ENCODE data around the gene ABHD16B.
"Not testable (repeated sequence)": the region's sequence is repeated elsewhere in the genome, so short reads cannot be mapped to it uniquely, and the experiment has no call there.

The ABHD16B gene

GRCh38 chr20:63878899-63879663 is 17.8 kb downstream of the ABHD16B start:
- DNase-seq (ENCODE audit: low read depth in 3 of 3) = no peak

GRCh38 chr20:63880901-63881300 is 19.6 kb downstream of the ABHD16B start:
- not testable (repeated sequence) for DNase-seq (ENCODE audit: low read depth in 3 of 3)

GRCh38 chr20:63881451-63882226 is 20.3 kb downstream of the ABHD16B start:
- no peak for DNase-seq (ENCODE audit: low read depth in 3 of 3)

- no peak for DNase-seq (ENCODE audit: low read depth in 3 of 3)
Observed at GRCh38 chr20:63882257-63883200, 21.2 kb downstream of the ABHD16B start.

- no peak for DNase-seq (ENCODE audit: low read depth in 3 of 3)
Observed at GRCh38 chr20:63883201-63883593, 21.9 kb downstream of the ABHD16B start.

GRCh38 chr20:63884506-63885263 is 23.4 kb downstream of the ABHD16B start:
- no peak for DNase-seq (ENCODE audit: low read depth in 3 of 3)

- no peak for DNase-seq (ENCODE audit: low read depth in 3 of 3)
Observed at GRCh38 chr20:63885264-63886053, 24.2 kb downstream of the ABHD16B start.

- no peak for DNase-seq (ENCODE audit: low read depth in 3 of 3)
Observed at GRCh38 chr20:63886054-63886419, 24.7 kb downstream of the ABHD16B start.

GRCh38 chr20:63886921-63887320 is 25.6 kb downstream of the ABHD16B start:
- DNase-seq (ENCODE audit: low read depth in 3 of 3) = no peak

GRCh38 chr20:63889241-63890200 is 28.2 kb downstream of the ABHD16B start:
- DNase-seq (ENCODE audit: low read depth in 3 of 3) = no peak

- DNase-seq (ENCODE audit: low read depth in 3 of 3) = no peak
Observed at GRCh38 chr20:63890201-63890576, 28.9 kb downstream of the ABHD16B start.

GRCh38 chr20:63890616-63891015 is 29.3 kb downstream of the ABHD16B start:
- no peak for DNase-seq (ENCODE audit: low read depth in 3 of 3)

GRCh38 chr20:63891061-63892002 is 30.0 kb downstream of the ABHD16B start:
- no peak for DNase-seq (ENCODE audit: low read depth in 3 of 3)

- no peak for DNase-seq (ENCODE audit: low read depth in 3 of 3)
Observed at GRCh38 chr20:63892402-63892801, 31.1 kb downstream of the ABHD16B start.

- no peak for DNase-seq (ENCODE audit: low read depth in 3 of 3)
Observed at GRCh38 chr20:63893999-63894357, 32.7 kb downstream of the ABHD16B start.

GRCh38 chr20:63894358-63895201 is 33.3 kb downstream of the ABHD16B start, which contains the start of gene DNAJC5:
Gene DNAJC5 (plus strand): TSS chr20:63895126. CDS start chr20:63928346, 33,220 bp downstream.
- peak; percentile 94 to 95 (median 94) for DNase-seq (ENCODE audit: low read depth in 3 of 3)

Data from stimulated activated CD4-positive, alpha-beta T cell treated with anti-CD3 and anti-CD28 coated beads, TNF-alpha, amount 100 ng/mL, for 4 hours (primary cell).